DND-41 (cell line): ENCODE measurements around the gene EPB41.

Experiments
- EZH2 ChIP-seq: IDR thresholded peaks from 3 replicates; pipeline ENCODE4 v1.6.1; 2012; ENCODE audit warnings: borderline replicate concordance, low read depth, mild to moderate bottlenecking, moderate library complexity, low read length, inconsistent platforms; ENCODE audit not compliant: severe bottlenecking
- TF ChIP-seq, protein P1 (sequence below): IDR thresholded peaks from 2 replicates; pipeline ENCODE4 v1.5.1; 2012; ENCODE audit warnings: borderline replicate concordance, low read length, moderate library complexity, mild to moderate bottlenecking; ENCODE audit not compliant: poor library complexity, severe bottlenecking; ENCODE audit errors: extremely low read depth

DNA sequence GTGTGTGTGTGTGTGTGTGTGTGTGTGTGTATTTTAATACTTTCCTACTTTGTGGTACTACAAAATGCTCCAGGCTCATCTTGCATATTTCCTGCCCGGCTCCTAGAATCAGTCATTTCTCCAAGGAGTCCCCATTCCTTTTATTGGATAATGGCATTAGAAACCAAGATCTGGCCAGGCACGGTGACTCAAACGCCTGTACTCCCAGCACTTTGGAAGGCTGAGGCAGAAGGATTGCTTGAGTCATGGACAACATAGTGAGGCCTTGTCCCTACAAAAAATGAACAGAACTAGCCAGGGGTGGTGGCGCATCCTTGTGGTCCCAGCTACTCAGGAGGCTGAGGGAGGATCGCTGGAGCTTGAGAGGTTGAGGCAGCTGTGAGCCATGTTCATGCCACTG, 20.3 kb downstream of the EPB41 start:
- TF ChIP-seq, protein P1, sequence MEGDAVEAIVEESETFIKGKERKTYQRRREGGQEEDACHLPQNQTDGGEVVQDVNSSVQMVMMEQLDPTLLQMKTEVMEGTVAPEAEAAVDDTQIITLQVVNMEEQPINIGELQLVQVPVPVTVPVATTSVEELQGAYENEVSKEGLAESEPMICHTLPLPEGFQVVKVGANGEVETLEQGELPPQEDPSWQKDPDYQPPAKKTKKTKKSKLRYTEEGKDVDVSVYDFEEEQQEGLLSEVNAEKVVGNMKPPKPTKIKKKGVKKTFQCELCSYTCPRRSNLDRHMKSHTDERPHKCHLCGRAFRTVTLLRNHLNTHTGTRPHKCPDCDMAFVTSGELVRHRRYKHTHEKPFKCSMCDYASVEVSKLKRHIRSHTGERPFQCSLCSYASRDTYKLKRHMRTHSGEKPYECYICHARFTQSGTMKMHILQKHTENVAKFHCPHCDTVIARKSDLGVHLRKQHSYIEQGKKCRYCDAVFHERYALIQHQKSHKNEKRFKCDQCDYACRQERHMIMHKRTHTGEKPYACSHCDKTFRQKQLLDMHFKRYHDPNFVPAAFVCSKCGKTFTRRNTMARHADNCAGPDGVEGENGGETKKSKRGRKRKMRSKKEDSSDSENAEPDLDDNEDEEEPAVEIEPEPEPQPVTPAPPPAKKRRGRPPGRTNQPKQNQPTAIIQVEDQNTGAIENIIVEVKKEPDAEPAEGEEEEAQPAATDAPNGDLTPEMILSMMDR = no peak
- TF ChIP-seq EZH2 = no peak
